ENCODE measurements around the gene EEFSEC.

GRCh38 chr3:128167646-128167972, 14.3 kb downstream of the EEFSEC start:
- TF ChIP-seq, protein P1, sequence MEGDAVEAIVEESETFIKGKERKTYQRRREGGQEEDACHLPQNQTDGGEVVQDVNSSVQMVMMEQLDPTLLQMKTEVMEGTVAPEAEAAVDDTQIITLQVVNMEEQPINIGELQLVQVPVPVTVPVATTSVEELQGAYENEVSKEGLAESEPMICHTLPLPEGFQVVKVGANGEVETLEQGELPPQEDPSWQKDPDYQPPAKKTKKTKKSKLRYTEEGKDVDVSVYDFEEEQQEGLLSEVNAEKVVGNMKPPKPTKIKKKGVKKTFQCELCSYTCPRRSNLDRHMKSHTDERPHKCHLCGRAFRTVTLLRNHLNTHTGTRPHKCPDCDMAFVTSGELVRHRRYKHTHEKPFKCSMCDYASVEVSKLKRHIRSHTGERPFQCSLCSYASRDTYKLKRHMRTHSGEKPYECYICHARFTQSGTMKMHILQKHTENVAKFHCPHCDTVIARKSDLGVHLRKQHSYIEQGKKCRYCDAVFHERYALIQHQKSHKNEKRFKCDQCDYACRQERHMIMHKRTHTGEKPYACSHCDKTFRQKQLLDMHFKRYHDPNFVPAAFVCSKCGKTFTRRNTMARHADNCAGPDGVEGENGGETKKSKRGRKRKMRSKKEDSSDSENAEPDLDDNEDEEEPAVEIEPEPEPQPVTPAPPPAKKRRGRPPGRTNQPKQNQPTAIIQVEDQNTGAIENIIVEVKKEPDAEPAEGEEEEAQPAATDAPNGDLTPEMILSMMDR (IDR thresholded peaks at IDR 0.05; ENCODE audit: insufficient read depth, low read length): no peak
- TF ChIP-seq SPI1 (IDR thresholded peaks at IDR 0.05; ENCODE audit: borderline replicate concordance, low read depth): no peak
- TF ChIP-seq POLR2AphosphoS5 (IDR thresholded peaks at IDR 0.05; ENCODE audit: low read depth): no peak
- TF ChIP-seq GABPA (IDR thresholded peaks at IDR 0.05; ENCODE audit: low read depth): no peak
- TF ChIP-seq, protein P2, sequence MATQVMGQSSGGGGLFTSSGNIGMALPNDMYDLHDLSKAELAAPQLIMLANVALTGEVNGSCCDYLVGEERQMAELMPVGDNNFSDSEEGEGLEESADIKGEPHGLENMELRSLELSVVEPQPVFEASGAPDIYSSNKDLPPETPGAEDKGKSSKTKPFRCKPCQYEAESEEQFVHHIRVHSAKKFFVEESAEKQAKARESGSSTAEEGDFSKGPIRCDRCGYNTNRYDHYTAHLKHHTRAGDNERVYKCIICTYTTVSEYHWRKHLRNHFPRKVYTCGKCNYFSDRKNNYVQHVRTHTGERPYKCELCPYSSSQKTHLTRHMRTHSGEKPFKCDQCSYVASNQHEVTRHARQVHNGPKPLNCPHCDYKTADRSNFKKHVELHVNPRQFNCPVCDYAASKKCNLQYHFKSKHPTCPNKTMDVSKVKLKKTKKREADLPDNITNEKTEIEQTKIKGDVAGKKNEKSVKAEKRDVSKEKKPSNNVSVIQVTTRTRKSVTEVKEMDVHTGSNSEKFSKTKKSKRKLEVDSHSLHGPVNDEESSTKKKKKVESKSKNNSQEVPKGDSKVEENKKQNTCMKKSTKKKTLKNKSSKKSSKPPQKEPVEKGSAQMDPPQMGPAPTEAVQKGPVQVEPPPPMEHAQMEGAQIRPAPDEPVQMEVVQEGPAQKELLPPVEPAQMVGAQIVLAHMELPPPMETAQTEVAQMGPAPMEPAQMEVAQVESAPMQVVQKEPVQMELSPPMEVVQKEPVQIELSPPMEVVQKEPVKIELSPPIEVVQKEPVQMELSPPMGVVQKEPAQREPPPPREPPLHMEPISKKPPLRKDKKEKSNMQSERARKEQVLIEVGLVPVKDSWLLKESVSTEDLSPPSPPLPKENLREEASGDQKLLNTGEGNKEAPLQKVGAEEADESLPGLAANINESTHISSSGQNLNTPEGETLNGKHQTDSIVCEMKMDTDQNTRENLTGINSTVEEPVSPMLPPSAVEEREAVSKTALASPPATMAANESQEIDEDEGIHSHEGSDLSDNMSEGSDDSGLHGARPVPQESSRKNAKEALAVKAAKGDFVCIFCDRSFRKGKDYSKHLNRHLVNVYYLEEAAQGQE (IDR thresholded peaks at IDR 0.05; ENCODE audit: insufficient replicate concordance, low read depth): no peak

Data from HL-60 (cell line).